ENCODE measurements around the gene OR4E2.
"Not testable (repeated sequence)": the region's sequence is repeated elsewhere in the genome, so short reads cannot be mapped to it uniquely, and the experiment has no call there.

OR4E2 gene

DNA sequence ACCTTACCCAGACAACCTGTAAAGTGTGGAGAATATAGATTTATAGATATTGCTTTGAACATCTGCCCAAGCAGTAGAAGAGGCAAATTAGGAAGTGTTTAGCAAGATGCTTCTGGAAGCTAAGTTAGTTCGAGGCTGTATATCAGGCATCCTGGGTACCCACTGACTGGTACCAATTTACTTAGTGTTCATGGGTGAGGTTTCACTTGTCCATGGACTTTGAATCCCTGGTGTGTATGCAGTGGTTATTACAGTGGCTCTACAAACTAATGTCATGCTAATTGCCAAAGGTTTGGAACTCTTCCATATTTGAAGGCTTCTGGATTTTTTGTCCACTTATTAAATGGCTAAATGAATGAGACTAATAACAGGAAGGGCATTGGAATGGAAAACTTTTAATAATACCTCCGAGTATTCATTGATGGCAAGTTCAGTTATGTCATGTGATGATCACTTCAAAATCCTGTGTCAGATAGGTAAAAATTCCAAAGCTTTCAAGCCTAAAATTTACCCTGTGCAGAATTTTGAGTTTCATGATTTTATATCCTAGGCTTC lies at the start of gene OR4E2:
Gene OR4E2 (plus strand): TSS at position 505 of the 555 bp plus-strand sequence. CDS start 11,248 bp downstream, outside the sequence.
- no peak for DNase-seq

DNA sequence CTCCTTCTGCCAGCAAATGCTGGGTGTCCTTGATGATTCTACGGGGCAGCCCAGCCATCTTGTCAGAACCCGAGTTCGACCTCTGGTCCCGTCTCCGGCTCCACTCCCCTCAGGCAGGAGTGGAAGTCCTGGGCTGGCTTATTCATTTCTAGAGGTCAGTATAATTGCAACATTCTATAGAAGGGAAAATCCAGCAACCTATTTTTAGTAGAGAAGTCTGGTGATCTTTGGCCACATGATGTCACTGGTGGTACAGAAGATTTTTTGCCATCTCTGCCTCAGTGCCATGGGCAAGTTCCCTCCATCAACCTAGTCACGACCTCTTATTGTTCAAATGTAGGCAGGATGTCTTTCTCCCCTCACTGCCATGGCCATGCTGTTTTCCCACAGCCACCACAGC lies 41.3 kb upstream of the OR4E2 start:
- DNase-seq = no peak

DNA sequence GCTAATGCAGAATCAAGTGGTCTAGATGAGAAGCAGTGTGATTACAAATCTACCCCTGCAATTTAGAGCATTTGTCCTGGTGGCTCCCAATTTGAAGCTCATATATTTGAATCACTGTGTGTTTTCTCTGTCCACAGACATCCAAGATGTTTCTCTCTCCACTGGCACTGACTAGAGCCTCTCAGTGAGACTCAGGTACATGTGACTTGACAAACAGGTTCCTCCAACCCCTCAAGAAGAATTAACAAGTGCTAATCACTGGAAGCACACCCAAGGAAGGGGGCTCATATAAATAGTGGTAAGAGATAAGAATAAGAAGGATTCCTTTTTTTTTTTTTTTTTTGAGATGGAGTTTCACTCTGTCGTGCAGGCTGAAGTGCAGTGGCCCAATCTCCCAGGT lies 39.4 kb upstream of the OR4E2 start:
- DNase-seq = no peak

GRCh38 chr14:21617614-21618013 lies 36.0 kb upstream of the OR4E2 start:
- no peak for DNase-seq

DNA sequence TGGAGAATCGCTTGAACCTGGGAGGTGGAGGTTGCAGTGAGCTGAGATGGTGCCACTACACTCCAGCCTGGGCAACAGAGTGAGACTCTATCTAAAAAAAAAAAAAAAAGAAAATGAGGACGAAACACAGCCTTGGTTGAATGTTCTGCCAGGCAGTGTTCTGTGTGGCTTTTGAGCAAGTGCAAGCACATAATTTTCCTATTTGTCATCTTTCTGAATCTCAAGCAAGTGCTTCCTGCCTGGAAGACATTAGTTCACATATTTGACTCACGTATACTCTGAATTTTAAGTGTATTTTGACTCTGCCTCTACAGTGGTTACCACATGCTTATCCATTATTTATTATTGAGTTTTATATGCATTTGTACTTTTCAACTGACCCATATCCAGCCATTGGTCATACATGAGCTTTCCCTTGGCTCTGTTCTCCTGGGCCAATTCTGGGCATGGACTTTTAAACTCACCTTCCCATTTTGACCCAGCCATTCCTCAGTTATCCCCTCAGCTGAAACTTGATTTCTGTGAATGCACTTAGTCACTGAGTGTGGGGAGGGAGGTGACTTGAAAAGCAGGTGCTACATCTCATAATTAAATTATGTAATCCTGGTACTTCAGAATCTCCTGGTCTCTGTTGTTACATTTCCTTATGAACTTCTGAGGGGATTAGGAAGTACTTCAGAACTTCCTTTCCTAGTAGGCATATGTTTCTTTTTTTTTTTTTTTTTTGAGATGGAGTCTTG lies 27.0 kb upstream of the OR4E2 start:
- no peak for DNase-seq

DNA sequence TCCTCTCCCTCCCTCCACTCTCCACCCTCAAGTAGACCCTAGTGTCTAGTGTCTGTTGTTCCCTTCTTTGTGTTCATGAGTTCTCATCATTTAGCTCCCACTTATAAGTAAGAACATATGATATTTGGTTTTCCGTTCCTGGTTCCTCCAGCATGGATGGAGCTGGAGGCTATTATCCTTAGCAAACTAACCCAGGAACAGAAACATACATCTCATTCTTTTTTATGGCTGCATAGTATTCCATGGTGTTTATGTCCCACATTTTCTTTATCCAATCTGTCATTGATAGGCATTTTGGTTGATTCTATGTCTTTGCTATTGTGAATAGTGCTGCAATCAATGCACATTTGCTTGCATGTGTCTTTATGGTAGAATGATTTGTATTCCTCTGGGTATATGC lies 23.1 kb upstream of the OR4E2 start:
- DNase-seq = not testable (repeated sequence)

GRCh38 chr14:21631084-21631483 lies 22.6 kb upstream of the OR4E2 start:
- DNase-seq = no peak

- no peak for DNase-seq
Observed at GRCh38 chr14:21634840-21635239, 18.8 kb upstream of the OR4E2 start, which contains the start of gene OR10G2. Gene OR10G2, minus strand, starts transcription at chr14:21634940. Its CDS starts 98 bp downstream, at chr14:21634842.

- DNase-seq = no peak
Observed at GRCh38 chr14:21642683-21643082, 11.0 kb upstream of the OR4E2 start.

DNA sequence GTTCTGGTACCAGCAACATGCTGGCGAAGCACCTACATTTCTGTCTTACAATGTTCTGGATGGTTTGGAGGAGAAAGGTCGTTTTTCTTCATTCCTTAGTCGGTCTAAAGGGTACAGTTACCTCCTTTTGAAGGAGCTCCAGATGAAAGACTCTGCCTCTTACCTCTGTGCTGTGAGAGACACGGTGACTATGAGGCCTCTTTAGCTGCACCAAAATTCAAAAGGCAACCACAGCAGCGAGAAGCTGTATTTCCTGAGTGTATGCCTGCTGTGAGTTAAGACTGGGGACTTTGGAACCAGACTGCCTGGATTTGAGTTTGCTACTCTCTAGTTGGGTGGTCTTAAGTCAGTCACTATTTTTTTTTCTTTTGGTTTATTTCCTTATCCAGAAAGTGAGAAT lies 10.2 kb upstream of the OR4E2 start:
- no peak for DNase-seq

DNA sequence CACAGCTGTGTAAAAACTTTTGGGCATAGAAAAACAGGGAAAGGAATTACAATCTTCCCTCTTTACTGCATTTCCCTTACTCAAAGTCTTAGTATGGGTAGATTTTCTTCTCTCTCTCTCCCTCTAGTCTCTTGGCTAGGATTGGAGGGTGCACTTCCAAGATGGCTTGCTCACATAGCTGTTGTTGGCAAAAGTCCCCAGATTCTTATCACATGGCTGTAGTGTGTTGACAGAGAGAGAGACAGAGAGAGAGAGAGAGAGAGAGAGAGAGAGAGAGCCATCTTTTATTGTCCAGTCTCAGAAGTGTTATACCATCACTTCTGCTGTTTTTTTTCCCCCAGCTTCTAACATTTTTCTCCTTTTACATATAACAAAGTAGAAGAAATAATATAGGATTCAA lies 6.3 kb upstream of the OR4E2 start:
- DNase-seq = no peak

DNA sequence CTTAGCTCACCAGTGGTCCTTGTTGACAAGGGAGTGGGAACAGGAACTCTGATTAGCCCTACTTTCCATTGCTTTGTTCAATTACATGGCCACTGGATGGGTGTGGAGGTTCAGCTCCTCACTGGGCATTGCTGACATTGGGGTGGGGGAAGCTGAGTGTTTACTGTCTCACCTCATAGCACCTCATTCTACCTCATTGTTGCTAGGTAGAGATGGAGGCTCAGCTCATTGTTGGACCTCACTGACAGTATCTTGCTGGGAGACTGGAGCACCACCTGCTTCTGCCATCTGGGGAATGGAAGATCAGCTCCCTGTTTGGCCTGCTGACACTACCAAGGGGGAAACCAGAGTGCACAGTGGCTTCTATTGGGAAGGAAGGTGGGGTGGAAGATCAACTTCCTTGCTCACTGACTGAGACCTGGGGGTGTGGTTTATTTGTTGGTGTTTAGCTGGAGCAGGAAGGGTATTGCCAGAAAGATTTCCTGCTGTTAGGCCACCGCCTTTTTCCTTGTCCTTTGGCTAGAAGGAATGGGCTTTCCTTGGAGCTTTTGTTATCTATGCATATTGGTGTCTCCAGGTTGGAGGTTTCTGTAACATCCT lies 1.3 kb upstream of the OR4E2 start:
- no peak for DNase-seq

GRCh38 chr14:21654215-21654614 lies 580 bp downstream of the OR4E2 start:
- no peak for DNase-seq

DNA sequence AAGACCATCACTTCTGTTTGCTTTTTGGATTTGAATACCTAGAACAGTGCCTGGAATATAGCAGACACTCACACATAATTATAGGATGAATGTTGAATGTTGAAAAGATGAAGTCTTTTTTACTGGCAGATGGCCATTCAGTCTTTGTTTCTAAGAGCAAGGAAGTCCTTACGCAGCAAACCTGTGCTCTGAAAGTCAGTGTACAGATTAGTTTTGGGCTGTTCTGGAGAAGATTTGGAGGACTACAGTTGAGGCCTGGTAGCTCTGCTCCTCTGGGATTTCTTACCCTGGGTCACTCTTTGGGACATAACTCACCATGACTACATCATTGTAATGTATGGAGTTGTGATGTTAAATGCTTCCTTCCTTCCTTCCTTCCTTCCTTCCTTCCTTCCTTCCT lies 3.3 kb downstream of the OR4E2 start:
- no peak for DNase-seq

- no peak for DNase-seq
Observed at GRCh38 chr14:21668377-21668776, 14.7 kb downstream of the OR4E2 start.

GRCh38 chr14:21669284-21669683 lies 15.6 kb downstream of the OR4E2 start:
- DNase-seq = no peak

- DNase-seq = no peak
Observed at GRCh38 chr14:21671371-21671770, 17.7 kb downstream of the OR4E2 start.

- no peak for DNase-seq
Observed at GRCh38 chr14:21672116-21672515, 18.5 kb downstream of the OR4E2 start.

- no peak for DNase-seq
Observed at GRCh38 chr14:21673718-21674117, 20.1 kb downstream of the OR4E2 start, which contains the start of gene OR4E1. Gene OR4E1, minus strand, starts transcription at chr14:21673818. Its CDS starts 2,883 bp downstream, at chr14:21670935.

DNA sequence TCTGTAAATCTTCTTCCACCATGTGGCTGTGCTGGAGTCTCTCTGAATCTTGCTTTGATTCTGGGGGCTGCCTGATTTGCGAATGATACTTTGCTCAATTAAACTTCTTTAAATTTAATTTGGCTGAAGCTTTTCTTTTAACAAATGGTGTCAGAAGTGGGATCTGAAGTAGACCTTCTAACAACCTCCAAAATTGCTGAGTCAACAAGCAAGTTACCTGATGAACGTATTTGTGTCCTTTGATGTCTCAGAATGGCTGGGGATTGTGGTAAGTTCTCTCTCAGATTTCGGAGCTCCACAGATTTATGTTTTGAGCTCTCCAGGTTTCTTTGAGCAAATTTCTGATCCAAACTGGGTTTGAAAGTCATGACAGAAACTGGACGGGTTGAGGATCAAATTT lies 21.9 kb downstream of the OR4E2 start:
- DNase-seq = no peak

DNA sequence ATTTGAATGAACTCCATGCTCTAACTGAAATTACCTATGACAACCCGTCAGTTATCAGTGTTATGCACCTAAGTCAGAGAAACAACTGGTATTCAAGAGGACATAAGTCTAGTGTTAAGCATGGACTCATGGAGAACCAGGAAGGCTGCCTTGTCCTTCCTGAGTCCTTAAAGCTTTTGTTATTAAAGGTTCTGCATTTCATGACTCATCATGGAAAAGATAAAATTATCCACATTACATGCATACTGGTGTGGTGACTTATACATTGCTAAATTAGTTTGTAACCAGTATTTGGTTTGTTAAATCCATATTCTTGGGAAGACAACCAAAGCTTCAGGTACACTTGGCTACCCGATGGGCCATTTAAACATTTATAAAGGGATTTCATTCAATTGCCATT lies 26.4 kb downstream of the OR4E2 start:
- no peak for DNase-seq

- no peak for DNase-seq
Observed at GRCh38 chr14:21686468-21686867, 32.8 kb downstream of the OR4E2 start.

DNA sequence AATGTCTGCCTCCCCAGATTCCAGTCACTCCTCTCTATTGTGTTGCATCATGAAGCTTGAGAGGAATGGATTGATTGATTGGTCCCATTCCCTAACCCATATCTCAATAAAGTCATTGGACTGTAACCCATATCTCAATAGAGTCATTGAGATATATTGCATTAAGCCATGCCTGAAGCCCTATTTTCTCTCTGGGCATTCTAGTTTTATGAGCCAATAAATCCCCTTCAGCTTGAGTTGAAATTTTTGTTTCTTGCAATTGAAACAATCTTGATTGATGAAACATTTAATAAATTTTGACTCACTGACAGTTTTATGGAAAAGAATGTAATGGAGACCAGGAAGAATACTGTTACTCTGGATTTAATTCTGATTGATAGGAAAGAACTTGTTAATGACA lies 40.8 kb downstream of the OR4E2 start:
- no peak for DNase-seq

- not testable (repeated sequence) for DNase-seq
Observed at GRCh38 chr14:21697662-21698061, 44.0 kb downstream of the OR4E2 start.

All from NCI-H2081 (cell line).